Measurements from ENCODE around the gene PROSER1. TPM values are rescaled to one million over a fixed set of nuclear protein-coding genes. Genes with fewer than 3 reads are reported as not detected.

The PROSER1 gene
- total RNA-seq (2021; ENCODE audit: unreplicated experiment): 33.5 TPM
- polyA plus RNA-seq (2012): 11.0 and 13.3 TPM in 2 replicates
- percentile 87 among the genes with signal in this experiment for Bru-seq, nascent RNA
- BruChase-seq, experiment 1, labeled RNA remaining after a 6-hour chase: percentile 93 among the genes with signal in this experiment
- BruChase-seq, experiment 2, labeled RNA remaining after a 2-hour chase: percentile 92 among the genes with signal in this experiment
- long read RNA-seq, full-length matches to known transcripts: 3 of 27 reads
- long read RNA-seq, partial matches to known transcripts: 6 of 27 reads
- long read RNA-seq, other reads (novel, unspliced or antisense): 18 of 27 reads

DNA sequence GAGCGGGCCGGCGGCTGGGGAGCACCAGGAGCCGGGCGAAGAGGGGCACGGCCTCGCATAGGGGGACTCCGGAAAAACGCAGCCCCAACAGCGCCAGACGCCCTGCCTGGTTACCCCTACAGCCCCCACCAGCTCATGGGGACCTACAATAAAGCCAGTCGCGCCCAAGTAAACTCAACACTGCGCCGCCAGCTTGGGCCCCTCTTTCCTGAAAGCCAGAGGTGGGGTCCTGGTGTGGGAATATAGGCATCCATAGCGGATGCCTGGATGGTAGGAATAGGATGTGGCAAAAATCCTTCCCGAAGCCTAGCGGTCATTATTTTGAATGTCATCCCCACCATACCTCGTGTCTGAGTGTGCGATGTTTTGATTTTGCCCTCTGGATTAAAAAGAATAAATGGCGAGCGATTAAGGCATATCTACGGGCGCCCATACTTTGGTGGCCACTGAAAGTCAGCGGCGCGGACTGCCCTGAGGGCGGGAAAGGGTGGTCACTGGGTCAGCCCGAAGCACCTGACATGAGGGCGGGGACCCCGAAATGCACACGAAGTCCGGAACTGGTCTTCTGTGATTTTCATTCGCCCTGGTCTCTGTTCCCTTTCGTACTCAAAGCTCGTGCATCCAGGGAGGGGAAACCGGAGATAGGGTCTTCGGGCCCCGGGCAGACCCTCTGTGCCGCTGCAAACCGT lies at the start of gene PROSER1, which contains the start of gene NHLRC3:
Gene PROSER1, minus strand, starts transcription at position 210 of the 689 bp plus-strand sequence. CDS start 847 bp downstream, outside the sequence.
Gene NHLRC3, plus strand, starts transcription at position 577 of the 689 bp plus-strand sequence. CDS start 184 bp downstream, outside the sequence.
- no peaks in the 10 kb centered on the region for H3K36me3 ChIP-seq (ENCODE audit: control insufficient read depth in 1 of 2, insufficient read depth in 2 of 2, low read length in 2 of 2)
- peak within 1 kb of the TSS; percentile 91 for H2AFZ ChIP-seq (ENCODE audit: low read depth, low read length, poor library complexity, severe bottlenecking)
- RAD21 ChIA-PET (ENCODE audit: low non-redundant PET in 1 of 2, low total read pairs in 2 of 2, uncharacterized antibody in 2 of 2, unreplicated experiment in 2 of 2): no interaction called here
- H3K27ac ChIP-seq (ENCODE audit: low read depth, low read length): peak within 1 kb of the TSS; percentile 71
- BruUV-seq (replicated peaks): no TSS peak
- H3K9me2 ChIP-seq (ENCODE audit: insufficient read depth): no peaks in the 10 kb centered on the region
- peak; percentile 86 for ATAC-seq
- no peaks in the 10 kb centered on the region for H4K20me1 ChIP-seq (ENCODE audit: insufficient read depth)
- H3K79me2 ChIP-seq (ENCODE audit: insufficient read depth, low read length): peaks cover 50% of the 10 kb centered on the region
- H3K9me3 ChIP-seq (ENCODE audit: control insufficient read depth in 1 of 2, insufficient read depth in 1 of 2, low read depth in 1 of 2, low read length in 2 of 2): no peaks in the 10 kb centered on the region
- intact Hi-C loops (cut with micrococcal nuclease): no loop called here
- peak; percentile 88 for DNase-seq (ENCODE audit: low read depth, low spot score)
- POLR2A ChIA-PET: interaction anchor here (0.9 kb wide), 1 partner anchor 10 kb away, joined by 4 read pairs; no protein-coding TSS in a partner anchor
- peak within 1 kb of the TSS; percentile 73 for H3K9ac ChIP-seq (ENCODE audit: low read length)
- CTCF ChIA-PET: interaction anchor here (1.8 kb wide), 1 partner anchor 13 kb away, joined by 4 read pairs; no protein-coding TSS in a partner anchor
- H3K4me2 ChIP-seq (ENCODE audit: low read length): peak within 1 kb of the TSS; percentile 99
- H3K4me3 ChIP-seq (replicated peaks in 1 of 2; ENCODE audit: low read depth in 1 of 2, low read length in 2 of 2): peak within 1 kb of the TSS; percentile 89 to 90
- peaks cover 0 to 26% of the 10 kb centered on the region in 2 experiments; a peak in 3 of 4 replicates for H3K4me1 ChIP-seq (ENCODE audit: control insufficient read depth in 1 of 2, insufficient read depth in 2 of 2, low read length in 2 of 2)
- no peaks in the 10 kb centered on the region for H3K27me3 ChIP-seq (ENCODE audit: insufficient read depth, low read length)
- TF ChIP-seq, protein P1, sequence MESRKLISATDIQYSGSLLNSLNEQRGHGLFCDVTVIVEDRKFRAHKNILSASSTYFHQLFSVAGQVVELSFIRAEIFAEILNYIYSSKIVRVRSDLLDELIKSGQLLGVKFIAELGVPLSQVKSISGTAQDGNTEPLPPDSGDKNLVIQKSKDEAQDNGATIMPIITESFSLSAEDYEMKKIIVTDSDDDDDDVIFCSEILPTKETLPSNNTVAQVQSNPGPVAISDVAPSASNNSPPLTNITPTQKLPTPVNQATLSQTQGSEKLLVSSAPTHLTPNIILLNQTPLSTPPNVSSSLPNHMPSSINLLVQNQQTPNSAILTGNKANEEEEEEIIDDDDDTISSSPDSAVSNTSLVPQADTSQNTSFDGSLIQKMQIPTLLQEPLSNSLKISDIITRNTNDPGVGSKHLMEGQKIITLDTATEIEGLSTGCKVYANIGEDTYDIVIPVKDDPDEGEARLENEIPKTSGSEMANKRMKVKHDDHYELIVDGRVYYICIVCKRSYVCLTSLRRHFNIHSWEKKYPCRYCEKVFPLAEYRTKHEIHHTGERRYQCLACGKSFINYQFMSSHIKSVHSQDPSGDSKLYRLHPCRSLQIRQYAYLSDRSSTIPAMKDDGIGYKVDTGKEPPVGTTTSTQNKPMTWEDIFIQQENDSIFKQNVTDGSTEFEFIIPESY (IDR thresholded peaks at IDR 0.05; ENCODE audit: extremely low read depth, insufficient replicate concordance, low read length): no peak
- TF ChIP-seq CBX3 (IDR thresholded peaks at IDR 0.05; ENCODE audit: low read depth) (0 out of 2 replicates have a peak, but pooled peaks have one; percentile 8), EZH2phosphoT487 (IDR thresholded peaks at IDR 0.05; ENCODE audit: borderline replicate concordance) (no peak), SRF (IDR thresholded peaks at IDR 0.05; ENCODE audit: low read depth) (peak; percentile 79), POLR2A (IDR thresholded peaks at IDR 0.05; ENCODE audit: borderline replicate concordance, extremely low read depth, insufficient read depth, insufficient read length) (no peak), ELF1 (IDR thresholded peaks at IDR 0.05; ENCODE audit: borderline replicate concordance, low read depth) (peak; percentile 70), TCF7L2 (IDR thresholded peaks at IDR 0.05; ENCODE audit: borderline replicate concordance, extremely low read depth, insufficient read depth, insufficient read length) (peak; percentile 74), ZNF274 (IDR thresholded peaks at IDR 0.05; ENCODE audit: low read depth, low read length) (no peak), SP1 (IDR thresholded peaks at IDR 0.05; ENCODE audit: low read depth) (peak; percentile 93), FOSL1 (IDR thresholded peaks at IDR 0.05; ENCODE audit: low read depth) (no peak), JUND (IDR thresholded peaks at IDR 0.05) (no peak), YY1 (IDR thresholded peaks at IDR 0.05; ENCODE audit: extremely low read depth, insufficient replicate concordance, low read depth, low read length) (peak; percentile 11), SIN3A (IDR thresholded peaks at IDR 0.05; ENCODE audit: low read depth) (no peak), EGR1 (IDR thresholded peaks at IDR 0.05; ENCODE audit: low read depth) (no peak), CEBPB (IDR thresholded peaks at IDR 0.05; ENCODE audit: low read depth) (no peak), ZFX (IDR thresholded peaks at IDR 0.05) (peak; percentile 56), RAD21 (IDR thresholded peaks at IDR 0.05; ENCODE audit: low read depth) (no peak)
- TF ChIP-seq, protein P2, sequence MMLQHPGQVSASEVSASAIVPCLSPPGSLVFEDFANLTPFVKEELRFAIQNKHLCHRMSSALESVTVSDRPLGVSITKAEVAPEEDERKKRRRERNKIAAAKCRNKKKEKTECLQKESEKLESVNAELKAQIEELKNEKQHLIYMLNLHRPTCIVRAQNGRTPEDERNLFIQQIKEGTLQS (IDR thresholded peaks at IDR 0.05): no peak
- TF ChIP-seq, protein P3, sequence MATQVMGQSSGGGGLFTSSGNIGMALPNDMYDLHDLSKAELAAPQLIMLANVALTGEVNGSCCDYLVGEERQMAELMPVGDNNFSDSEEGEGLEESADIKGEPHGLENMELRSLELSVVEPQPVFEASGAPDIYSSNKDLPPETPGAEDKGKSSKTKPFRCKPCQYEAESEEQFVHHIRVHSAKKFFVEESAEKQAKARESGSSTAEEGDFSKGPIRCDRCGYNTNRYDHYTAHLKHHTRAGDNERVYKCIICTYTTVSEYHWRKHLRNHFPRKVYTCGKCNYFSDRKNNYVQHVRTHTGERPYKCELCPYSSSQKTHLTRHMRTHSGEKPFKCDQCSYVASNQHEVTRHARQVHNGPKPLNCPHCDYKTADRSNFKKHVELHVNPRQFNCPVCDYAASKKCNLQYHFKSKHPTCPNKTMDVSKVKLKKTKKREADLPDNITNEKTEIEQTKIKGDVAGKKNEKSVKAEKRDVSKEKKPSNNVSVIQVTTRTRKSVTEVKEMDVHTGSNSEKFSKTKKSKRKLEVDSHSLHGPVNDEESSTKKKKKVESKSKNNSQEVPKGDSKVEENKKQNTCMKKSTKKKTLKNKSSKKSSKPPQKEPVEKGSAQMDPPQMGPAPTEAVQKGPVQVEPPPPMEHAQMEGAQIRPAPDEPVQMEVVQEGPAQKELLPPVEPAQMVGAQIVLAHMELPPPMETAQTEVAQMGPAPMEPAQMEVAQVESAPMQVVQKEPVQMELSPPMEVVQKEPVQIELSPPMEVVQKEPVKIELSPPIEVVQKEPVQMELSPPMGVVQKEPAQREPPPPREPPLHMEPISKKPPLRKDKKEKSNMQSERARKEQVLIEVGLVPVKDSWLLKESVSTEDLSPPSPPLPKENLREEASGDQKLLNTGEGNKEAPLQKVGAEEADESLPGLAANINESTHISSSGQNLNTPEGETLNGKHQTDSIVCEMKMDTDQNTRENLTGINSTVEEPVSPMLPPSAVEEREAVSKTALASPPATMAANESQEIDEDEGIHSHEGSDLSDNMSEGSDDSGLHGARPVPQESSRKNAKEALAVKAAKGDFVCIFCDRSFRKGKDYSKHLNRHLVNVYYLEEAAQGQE (IDR thresholded peaks at IDR 0.05; ENCODE audit: low read depth): no peak
- TF ChIP-seq, protein P4, sequence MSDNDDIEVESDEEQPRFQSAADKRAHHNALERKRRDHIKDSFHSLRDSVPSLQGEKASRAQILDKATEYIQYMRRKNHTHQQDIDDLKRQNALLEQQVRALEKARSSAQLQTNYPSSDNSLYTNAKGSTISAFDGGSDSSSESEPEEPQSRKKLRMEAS (IDR thresholded peaks at IDR 0.05): peak; percentile 63; the same call in 1 of the 2 replicates
